Astrocyte of the spinal cord (primary cell): ENCODE results near the gene STIM1.

ENCODE experiments used
- DNase-seq: peaks from one replicate; pipeline ENCODE4 v3.0.0; 2011; ENCODE audit warnings: low read depth, low spot score
- H3K4me3 ChIP-seq: 2 replicates; pipeline ENCODE4 v1.5.1; 2011; ENCODE audit warnings: low read depth, mild to moderate bottlenecking, low read length, moderate library complexity
- CTCF ChIP-seq: IDR thresholded peaks from 2 replicates; pipeline ENCODE4 v1.5.1; 2012; ENCODE audit warnings: low read depth, mild to moderate bottlenecking, low read length, inconsistent platforms
- in situ Hi-C: cut with HindIII; loops from 2 replicates; pipeline ENCODE4 v1.10.0; 2017; ENCODE audit warnings: low sequenced_read_pairs

STIM1 gene

DNA sequence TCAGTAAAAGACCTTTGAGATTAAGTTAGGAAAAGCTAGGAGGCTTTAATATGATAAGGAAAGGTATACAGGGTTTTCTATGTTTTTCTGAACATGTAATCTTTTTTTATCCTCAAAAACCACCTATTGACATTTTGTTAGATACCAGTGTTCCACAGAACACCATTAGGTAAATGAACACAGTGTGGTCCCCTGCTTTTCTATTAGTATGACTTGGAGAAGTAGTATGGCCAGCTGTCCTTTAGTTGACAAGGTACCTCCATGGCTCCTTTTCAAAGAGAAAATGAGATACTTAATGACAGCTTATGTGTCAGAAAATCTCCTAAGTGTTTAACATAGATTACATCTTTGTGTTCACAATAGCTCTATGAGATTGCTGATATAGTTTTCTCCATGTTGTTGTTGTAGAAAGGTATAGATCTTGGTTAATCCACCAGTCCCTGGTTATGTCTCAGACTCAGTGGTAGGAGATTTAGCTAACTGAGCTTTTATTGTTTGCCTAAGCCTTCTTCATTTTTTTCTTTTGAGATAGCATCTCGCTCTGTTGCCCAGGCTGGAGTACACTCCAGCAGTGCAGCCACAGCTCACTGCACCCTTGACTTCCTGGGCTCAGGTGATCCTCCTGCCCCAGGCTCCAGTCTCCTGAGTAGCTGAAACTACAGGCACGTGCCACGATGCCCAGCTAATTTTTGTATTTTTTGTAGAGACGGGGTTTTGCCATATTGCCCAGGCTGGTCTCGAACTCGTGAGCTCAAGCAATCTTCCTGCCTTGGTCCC, 46.0 kb downstream of the STIM1 start:
- in situ Hi-C loops: no loop called here
- TF ChIP-seq CTCF: no peak
- no peak overlapping the region for H3K4me3 ChIP-seq
- DNase-seq: no peak

GRCh38 chr11:3902441-3902840, 47.0 kb downstream of the STIM1 start:
- no peak overlapping the region for H3K4me3 ChIP-seq
- TF ChIP-seq CTCF: no peak
- in situ Hi-C loops: no loop called here
- DNase-seq: no peak

- no peak for TF ChIP-seq CTCF
- DNase-seq: no peak
- no peak overlapping the region for H3K4me3 ChIP-seq
- in situ Hi-C loops: no loop called here
Observed at GRCh38 chr11:3903207-3903896, 47.9 kb downstream of the STIM1 start.

- no peak overlapping the region for H3K4me3 ChIP-seq
- no peak for TF ChIP-seq CTCF
- no peak for DNase-seq
- in situ Hi-C loops: no loop called here
Observed at GRCh38 chr11:3904228-3904627, 48.8 kb downstream of the STIM1 start.

GRCh38 chr11:3905080-3905953, 49.9 kb downstream of the STIM1 start:
- TF ChIP-seq CTCF: no peak
- in situ Hi-C loops: no loop called here
- DNase-seq: peak; percentile 58
- no peak overlapping the region for H3K4me3 ChIP-seq

DNA sequence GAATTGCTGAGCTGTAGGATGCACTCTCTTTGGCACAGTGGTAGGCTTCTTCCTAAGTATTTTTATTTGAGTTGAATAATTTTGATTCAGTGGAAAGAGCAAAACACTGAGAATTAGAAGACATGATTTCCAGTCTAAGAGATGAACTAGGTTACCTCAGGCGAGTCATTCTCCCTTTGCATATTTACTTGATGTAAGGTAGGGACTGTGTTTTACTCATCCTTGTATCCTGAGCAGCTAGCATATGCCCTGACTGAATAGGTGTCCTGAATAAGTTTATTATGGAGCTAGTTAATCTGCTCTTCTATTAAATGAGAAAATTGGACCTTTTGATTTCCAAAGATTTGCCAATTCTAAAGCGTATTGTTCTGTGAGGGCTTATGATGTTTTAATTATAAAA, 50.7 kb downstream of the STIM1 start:
- no peak for TF ChIP-seq CTCF
- no peak overlapping the region for H3K4me3 ChIP-seq
- in situ Hi-C loops: no loop called here
- DNase-seq: no peak
